Fibroblast of the aortic adventitia (primary cell): ENCODE results near the gene LRRC28. TPM values are rescaled to one million over a fixed set of nuclear protein-coding genes. Genes with fewer than 3 reads are reported as not detected.

Source experiments
- DNase-seq: peaks from one replicate; pipeline ENCODE4 v3.0.0-alpha.2; 2010; ENCODE audit warnings: low read depth
- H3K4me3 ChIP-seq: 2 replicates; pipeline ENCODE4 v1.5.1; 2011; ENCODE audit warnings: low read depth, mild to moderate bottlenecking, control low read depth, low read length, moderate library complexity
- total RNA-seq: library from RNA; depleted of rRNA; stranded (reverse); fragments of >200 nt; gene quantifications from 2 replicates; pipeline ENCODE4 v1.2.3, GENCODE V29; 2012; ENCODE audit warnings: low replicate concordance
- TF ChIP-seq, protein P1 (sequence below): IDR thresholded peaks from 2 replicates; pipeline ENCODE4 v1.5.1; 2011; ENCODE audit warnings: mild to moderate bottlenecking, low read length, control low read depth, inconsistent platforms; ENCODE audit not compliant: insufficient read depth

The LRRC28 gene
- total RNA-seq, 1 donor: 28.0 TPM

DNA sequence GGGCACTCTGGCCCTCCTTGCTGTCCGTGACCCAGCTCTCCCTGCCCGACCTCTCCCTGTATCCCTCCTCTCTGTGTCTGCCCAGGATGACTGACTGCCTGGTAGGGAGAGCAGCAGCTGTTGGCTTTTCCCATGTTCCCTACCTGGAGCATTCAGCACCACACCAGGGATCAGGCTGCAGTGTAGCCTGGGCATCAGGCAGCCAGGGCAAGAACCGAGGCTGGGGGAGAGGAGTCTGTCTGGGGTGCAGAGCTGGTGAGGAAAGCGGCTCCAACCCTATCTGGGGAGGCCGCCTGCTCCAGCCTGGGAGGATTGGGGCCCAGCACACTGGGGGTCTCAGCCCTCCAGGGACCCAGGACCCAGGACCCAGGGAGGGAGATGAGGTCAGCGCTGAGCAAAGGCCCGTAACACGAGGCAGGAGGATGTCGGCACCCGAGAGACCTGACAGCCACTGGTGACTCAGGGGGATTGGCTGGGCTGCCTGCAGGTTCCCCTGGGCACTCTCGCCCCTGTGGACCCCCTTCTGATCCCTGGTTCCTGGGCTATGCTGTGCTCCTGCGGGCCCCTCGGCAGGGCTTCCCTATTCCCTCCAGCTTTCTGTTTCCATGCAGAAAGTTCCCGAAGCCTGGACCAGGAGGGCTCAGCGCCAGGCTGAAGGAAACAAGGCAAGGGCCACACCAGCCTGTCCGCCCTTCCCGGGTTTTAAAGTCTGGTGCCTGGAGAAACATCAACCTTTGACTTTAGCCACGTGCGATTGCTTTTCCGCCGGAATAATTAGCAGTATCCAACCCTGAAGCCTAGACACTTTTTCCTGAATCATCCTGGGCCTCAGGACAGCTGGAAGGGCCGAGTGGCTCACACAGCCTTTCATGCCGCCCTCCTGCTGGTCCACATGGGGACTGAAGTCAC, 186.3 kb downstream of the LRRC28 start:
- no peak for DNase-seq
- TF ChIP-seq, protein P1, sequence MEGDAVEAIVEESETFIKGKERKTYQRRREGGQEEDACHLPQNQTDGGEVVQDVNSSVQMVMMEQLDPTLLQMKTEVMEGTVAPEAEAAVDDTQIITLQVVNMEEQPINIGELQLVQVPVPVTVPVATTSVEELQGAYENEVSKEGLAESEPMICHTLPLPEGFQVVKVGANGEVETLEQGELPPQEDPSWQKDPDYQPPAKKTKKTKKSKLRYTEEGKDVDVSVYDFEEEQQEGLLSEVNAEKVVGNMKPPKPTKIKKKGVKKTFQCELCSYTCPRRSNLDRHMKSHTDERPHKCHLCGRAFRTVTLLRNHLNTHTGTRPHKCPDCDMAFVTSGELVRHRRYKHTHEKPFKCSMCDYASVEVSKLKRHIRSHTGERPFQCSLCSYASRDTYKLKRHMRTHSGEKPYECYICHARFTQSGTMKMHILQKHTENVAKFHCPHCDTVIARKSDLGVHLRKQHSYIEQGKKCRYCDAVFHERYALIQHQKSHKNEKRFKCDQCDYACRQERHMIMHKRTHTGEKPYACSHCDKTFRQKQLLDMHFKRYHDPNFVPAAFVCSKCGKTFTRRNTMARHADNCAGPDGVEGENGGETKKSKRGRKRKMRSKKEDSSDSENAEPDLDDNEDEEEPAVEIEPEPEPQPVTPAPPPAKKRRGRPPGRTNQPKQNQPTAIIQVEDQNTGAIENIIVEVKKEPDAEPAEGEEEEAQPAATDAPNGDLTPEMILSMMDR: no peak
- no peak overlapping the region for H3K4me3 ChIP-seq

DNA sequence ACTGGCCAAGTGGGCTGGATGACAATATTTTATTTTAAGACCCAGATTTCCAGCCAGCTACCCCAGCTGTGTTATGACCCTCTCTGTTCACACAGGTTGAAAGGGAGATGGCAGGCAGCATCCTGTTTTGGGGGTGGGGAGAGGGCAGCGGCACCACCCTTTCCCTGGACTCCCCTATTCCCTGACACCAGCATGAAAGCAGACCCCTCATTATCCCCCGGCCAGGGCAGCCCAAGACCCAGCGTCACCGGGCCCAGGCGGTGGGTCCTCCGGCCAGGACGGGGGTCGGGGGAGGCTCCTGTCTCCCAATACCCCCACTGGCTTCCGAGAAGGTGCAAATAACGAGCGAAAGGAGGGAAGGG, 186.9 kb downstream of the LRRC28 start:
- TF ChIP-seq, protein P1: no peak
- no peak for DNase-seq
- H3K4me3 ChIP-seq: no peak overlapping the region

DNA sequence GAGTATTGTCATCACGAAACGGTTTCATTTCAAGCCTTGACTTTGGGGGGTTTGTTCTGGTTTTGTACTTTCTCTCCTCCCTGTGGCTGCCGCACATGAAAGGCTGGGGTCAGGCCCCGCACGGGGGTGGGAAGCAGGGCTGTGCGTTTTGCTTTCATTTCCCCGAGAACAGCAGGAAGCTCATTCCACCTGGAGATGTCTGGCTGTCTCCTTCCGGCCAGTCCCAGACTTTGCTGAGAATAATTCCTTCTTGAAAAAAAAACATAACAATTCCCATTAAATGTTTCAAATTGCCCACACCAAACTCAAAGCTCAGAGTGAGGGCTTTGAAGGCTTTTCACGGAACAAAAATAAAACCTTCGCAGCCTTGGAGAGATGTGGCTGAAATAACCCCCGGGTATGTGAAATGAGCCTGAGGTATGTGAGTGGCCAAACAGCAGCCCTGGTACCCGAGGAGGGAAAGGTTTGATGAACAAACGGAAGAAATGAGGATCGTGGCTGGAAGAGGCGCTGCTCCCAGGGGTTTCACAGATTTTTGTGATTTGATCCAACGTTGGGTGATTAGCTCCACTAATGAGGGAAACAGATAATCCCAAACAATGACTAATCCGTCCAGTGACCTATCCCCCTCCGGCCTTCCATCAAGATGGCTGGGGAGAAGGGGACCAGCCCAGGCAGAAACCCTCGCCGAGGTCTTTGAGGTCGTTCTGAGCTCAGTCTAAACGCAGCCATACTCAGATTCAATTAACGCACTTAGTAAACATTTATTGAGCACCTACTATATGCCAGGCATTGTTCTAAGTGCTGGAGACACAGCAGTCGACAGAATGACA, 187.6 kb downstream of the LRRC28 start:
- H3K4me3 ChIP-seq: no peak overlapping the region
- TF ChIP-seq, protein P1: no peak
- no peak for DNase-seq

DNA sequence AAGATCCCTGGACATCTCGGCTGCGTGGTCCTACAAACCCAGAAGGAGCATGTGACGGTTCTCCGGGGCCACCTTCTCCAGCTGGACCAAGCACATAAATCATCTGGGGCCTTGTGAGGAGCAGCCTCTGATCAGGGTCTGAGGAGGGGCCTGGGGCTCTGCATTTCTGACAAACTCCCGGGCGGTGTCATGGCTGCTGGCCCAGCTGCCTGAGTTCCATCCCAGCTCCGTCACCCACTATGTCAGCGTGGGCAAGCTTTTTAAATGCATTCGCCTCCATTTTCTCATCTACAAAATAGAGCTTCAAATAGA, 188.2 kb downstream of the LRRC28 start:
- no peak overlapping the region for H3K4me3 ChIP-seq
- DNase-seq: no peak
- TF ChIP-seq, protein P1: no peak

DNA sequence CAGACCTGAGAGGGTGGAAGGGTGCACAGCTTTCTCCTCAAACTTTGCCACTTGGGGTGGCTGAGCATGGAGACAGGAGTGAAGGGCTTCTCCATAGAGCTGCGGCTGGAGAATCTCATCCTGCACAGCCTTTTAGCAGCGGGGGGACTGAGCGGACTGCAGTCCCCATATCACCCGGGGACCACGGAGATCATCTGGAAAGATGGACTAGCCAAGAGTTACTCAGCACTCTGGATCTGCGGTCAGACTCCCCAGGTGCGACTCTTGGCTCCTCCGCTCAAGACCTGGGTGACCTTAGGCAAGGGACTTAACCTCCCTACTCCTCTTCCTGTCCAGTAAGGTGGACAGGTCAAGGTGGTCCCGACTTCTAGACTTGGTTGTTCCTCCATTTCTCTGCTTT, 188.7 kb downstream of the LRRC28 start:
- TF ChIP-seq, protein P1: no peak
- H3K4me3 ChIP-seq: no peak overlapping the region
- DNase-seq: no peak

Other genes with a start within 250 kb of the LRRC28 start
- not detected in 2 replicates for gene PGPEP1L, start 243.7 kb upstream of the LRRC28 start, total RNA-seq
- gene SYNM, start 146.4 kb upstream of the LRRC28 start, total RNA-seq: 3.4 and 6.2 TPM in 2 replicates
- 13.5 and 36.7 TPM in 2 replicates for gene TTC23, start 1.9 kb upstream of the LRRC28 start, total RNA-seq